Peyer's patch (tissue), 4 donors: ENCODE measurements around the gene TXLNG.

Experiments
- POLR2A ChIP-seq, 2 donors: fragments of 450-650 bp; IDR thresholded peaks; one replicate each; pipeline ENCODE4 v1.5.1; 2017; ENCODE audit warnings: antibody characterized with exemption in 2 of 2, mild to moderate bottlenecking in 2 of 2, moderate library complexity in 2 of 2
- TF ChIP-seq, protein P1 (sequence below), 6 experiments: fragments of 450-650 bp in 4 of 6; fragments of 200-600 bp in 2 of 6; sonication (generic) in 1 of 6; IDR thresholded peaks; one replicate each; pipeline ENCODE4 v1.5.1; 2017 to 2019; ENCODE audit warnings: antibody characterized with exemption in 6 of 6, mild to moderate bottlenecking in 3 of 6, moderate library complexity in 1 of 6

GRCh38 chrX:16745659-16746058 lies 40.6 kb upstream of the TXLNG start:
- no peak for TF ChIP-seq POLR2A (IDR thresholded peaks at IDR 0.05)
- TF ChIP-seq, protein P1, sequence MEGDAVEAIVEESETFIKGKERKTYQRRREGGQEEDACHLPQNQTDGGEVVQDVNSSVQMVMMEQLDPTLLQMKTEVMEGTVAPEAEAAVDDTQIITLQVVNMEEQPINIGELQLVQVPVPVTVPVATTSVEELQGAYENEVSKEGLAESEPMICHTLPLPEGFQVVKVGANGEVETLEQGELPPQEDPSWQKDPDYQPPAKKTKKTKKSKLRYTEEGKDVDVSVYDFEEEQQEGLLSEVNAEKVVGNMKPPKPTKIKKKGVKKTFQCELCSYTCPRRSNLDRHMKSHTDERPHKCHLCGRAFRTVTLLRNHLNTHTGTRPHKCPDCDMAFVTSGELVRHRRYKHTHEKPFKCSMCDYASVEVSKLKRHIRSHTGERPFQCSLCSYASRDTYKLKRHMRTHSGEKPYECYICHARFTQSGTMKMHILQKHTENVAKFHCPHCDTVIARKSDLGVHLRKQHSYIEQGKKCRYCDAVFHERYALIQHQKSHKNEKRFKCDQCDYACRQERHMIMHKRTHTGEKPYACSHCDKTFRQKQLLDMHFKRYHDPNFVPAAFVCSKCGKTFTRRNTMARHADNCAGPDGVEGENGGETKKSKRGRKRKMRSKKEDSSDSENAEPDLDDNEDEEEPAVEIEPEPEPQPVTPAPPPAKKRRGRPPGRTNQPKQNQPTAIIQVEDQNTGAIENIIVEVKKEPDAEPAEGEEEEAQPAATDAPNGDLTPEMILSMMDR (IDR thresholded peaks at IDR 0.05), result no peak
